Measurements from ENCODE around the gene DNAH6.

DNA sequence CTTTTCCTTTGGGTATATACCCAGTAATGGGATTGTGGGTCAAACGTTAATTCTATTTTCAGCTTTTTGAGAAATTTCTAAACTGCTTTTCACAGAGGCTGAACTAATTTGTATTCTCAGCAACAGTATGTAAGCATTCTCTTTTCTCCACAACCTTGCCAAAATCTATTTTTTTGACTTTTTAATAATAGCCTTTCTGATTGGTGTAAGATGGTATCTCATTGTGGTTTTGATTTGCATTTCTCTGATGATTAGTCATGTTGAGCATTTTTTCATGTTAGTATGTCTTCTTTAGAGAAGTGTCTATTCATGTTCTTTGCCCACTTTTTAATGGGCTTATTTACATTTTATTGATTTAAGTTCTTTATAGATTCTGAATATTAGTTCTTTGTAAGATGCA, 219.1 kb downstream of the DNAH6 start:
- TF ChIP-seq GATA1 (IDR thresholded peaks at IDR 0.05; ENCODE audit: low read depth, low read length) = no peak
- no peak for TF ChIP-seq POLR2A (IDR thresholded peaks at IDR 0.05; ENCODE audit: low read length)

Data from erythroblast (primary cell).